Measurements from ENCODE around the gene LGALS3.

GRCh38 chr14:55115861-55116245 is 13.2 kb upstream of the LGALS3 start:
- no peak for TF ChIP-seq CTCF (IDR thresholded peaks at IDR 0.05)
- TF ChIP-seq EP300 (IDR thresholded peaks at IDR 0.05) = no peak
